NCI-H446 treated with DMSO at 0.1 percent for 48 hours (cell line): ENCODE data around the gene AVPR2.

ENCODE experiments used
- DNase-seq: peaks from one replicate; lab custom pipeline; 2025; lab: John Stamatoyannopoulos, UW

The AVPR2 gene

GRCh38 chrX:153871451-153871850, 33.0 kb upstream of the AVPR2 start:
- DNase-seq = no peak

- no peak for DNase-seq
These were observed 32.3 kb upstream of the AVPR2 start for GRCh38 chrX:153871946-153872878.

- DNase-seq = no peak
These were observed 31.0 kb upstream of the AVPR2 start for GRCh38 chrX:153873282-153874084.

GRCh38 chrX:153874085-153874365, 30.4 kb upstream of the AVPR2 start:
- no peak for DNase-seq

GRCh38 chrX:153874366-153875125, 29.9 kb upstream of the AVPR2 start:
- no peak for DNase-seq

GRCh38 chrX:153875391-153876111, 28.9 kb upstream of the AVPR2 start:
- DNase-seq = no peak

- DNase-seq = no peak
These were observed 28.4 kb upstream of the AVPR2 start for GRCh38 chrX:153876112-153876491.

- no peak for DNase-seq
These were observed 26.8 kb upstream of the AVPR2 start for GRCh38 chrX:153877571-153878261.

- DNase-seq = no peak
These were observed 26.1 kb upstream of the AVPR2 start for GRCh38 chrX:153878345-153878744.

GRCh38 chrX:153878969-153879653, 25.4 kb upstream of the AVPR2 start:
- DNase-seq = peak; percentile 57

- DNase-seq = no peak
These were observed 24.6 kb upstream of the AVPR2 start for GRCh38 chrX:153879741-153880439.

- DNase-seq = no peak
These were observed 24.0 kb upstream of the AVPR2 start for GRCh38 chrX:153880440-153880815.

GRCh38 chrX:153881281-153881680, 23.2 kb upstream of the AVPR2 start:
- DNase-seq = no peak

- DNase-seq = no peak
These were observed 22.4 kb upstream of the AVPR2 start for GRCh38 chrX:153882086-153882498.

GRCh38 chrX:153882557-153882956, 21.9 kb upstream of the AVPR2 start:
- no peak for DNase-seq

GRCh38 chrX:153883163-153883843, 21.2 kb upstream of the AVPR2 start:
- DNase-seq = no peak

GRCh38 chrX:153884136-153884535, 20.3 kb upstream of the AVPR2 start:
- DNase-seq = no peak

GRCh38 chrX:153884590-153884989, 19.9 kb upstream of the AVPR2 start:
- no peak for DNase-seq

- no peak for DNase-seq
These were observed 19.2 kb upstream of the AVPR2 start for GRCh38 chrX:153885208-153885787.
